MCF 10A (cell line): ENCODE results near the gene HDGFL2. TPM values are rescaled to one million over a fixed set of nuclear protein-coding genes. Genes with fewer than 3 reads are reported as not detected.

ENCODE experiments used
- BruUV-seq: library from RNA; stranded (reverse); fragments of 400-500 nt; replicated peaks from 2 replicates; lab custom pipeline; 2021; lab: Mats Ljungman, UMichigan
- CTCF ChIA-PET: fragments of 300-600 bp; sonication (Branson Sonifier 250); formaldehyde crosslinking; extraction: SDS; loops from one replicate; lab custom pipeline; 2021; ENCODE audit warnings: antibody characterized with exemption, inconsistent platforms; lab: Yijun Ruan, JAX
- POLR2A ChIA-PET: fragments of 300-600, 350-650 bp; sonication (Branson Sonifier 250); formaldehyde crosslinking; extraction: SDS; loops from one replicate; lab custom pipeline; 2020; ENCODE audit warnings: antibody characterized with exemption, inconsistent platforms; lab: Yijun Ruan, JAX
- DNase-seq: peaks from one replicate; pipeline ENCODE4 v3.0.0-alpha.2; 2018; ENCODE audit not compliant: unreplicated experiment
- H3K27ac Mint-ChIP-seq: one replicate; pipeline ENCODE4 v1.8.0; 2022; ENCODE audit warnings: mild to moderate bottlenecking, low read depth, mixed read lengths; ENCODE audit not compliant: unreplicated experiment
- H3K27me3 Mint-ChIP-seq: one replicate; pipeline ENCODE4 v1.8.0; 2022; ENCODE audit warnings: mixed read lengths; ENCODE audit not compliant: insufficient read depth, unreplicated experiment
- H3K36me3 Mint-ChIP-seq: one replicate; pipeline ENCODE4 v1.8.0; 2022; ENCODE audit warnings: mild to moderate bottlenecking, moderate library complexity, mixed read lengths; ENCODE audit not compliant: insufficient read depth, unreplicated experiment
- H3K4me1 Mint-ChIP-seq: one replicate; pipeline ENCODE4 v1.8.0; 2022; ENCODE audit warnings: mixed read lengths; ENCODE audit not compliant: insufficient read depth, unreplicated experiment
- H3K4me3 Mint-ChIP-seq: one replicate; pipeline ENCODE4 v1.8.0; 2022; ENCODE audit warnings: mild to moderate bottlenecking, moderate library complexity, mixed read lengths; ENCODE audit not compliant: unreplicated experiment
- H3K9me3 Mint-ChIP-seq: one replicate; pipeline ENCODE4 v1.8.0; 2022; ENCODE audit warnings: mixed read lengths; ENCODE audit not compliant: unreplicated experiment
- CTCF ChIP-seq: fragments of 200-600 bp; IDR thresholded peaks from one replicate; pipeline ENCODE4 v1.8.0; 2022; ENCODE audit warnings: antibody characterized with exemption, mild to moderate bottlenecking; ENCODE audit not compliant: unreplicated experiment
- intact Hi-C: fragments of 100-400 bp; cut with micrococcal nuclease; formaldehyde crosslinking; loops from 2 replicates; pipeline ENCODE4 v1.14.1; 2022
- total RNA-seq: library from RNA; stranded (reverse); gene quantifications from 2 replicates; pipeline ENCODE4 v1.2.3, GENCODE V29; 2022

Gene HDGFL2
- total RNA-seq, 1 experiment from 2014 or later, result 46.3 TPM

- Mint-ChIP-seq H3K4me3 (no peak overlapping the region), H3K9me3 (no peaks in the 10 kb centered on the region), H3K36me3 (peaks cover 10% of the 10 kb centered on the region), H3K27ac (no peak overlapping the region), H3K27me3 (no peaks in the 10 kb centered on the region), H3K4me1 (peaks cover 10% of the 10 kb centered on the region)
- CTCF ChIA-PET, result interaction anchor here (0.8 kb wide), 1 partner anchor 19 kb away, joined by 3 read pairs; no protein-coding TSS in a partner anchor
- no peak for DNase-seq
- no TSS peak for BruUV-seq
- POLR2A ChIA-PET, result interaction anchor here (0.6 to 0.8 kb wide), 2 partner anchors 74 to 466 kb away, joined by 3 to 4 read pairs; no protein-coding TSS in a partner anchor
- intact Hi-C loops, result no loop called here
- TF ChIP-seq CTCF, result no peak
Observed at GRCh38 chr19:4505570-4506448, 33.7 kb downstream of the HDGFL2 start.

GRCh38 chr19:4506449-4507149 lies 34.5 kb downstream of the HDGFL2 start:
- POLR2A ChIA-PET, result interaction anchor here (0.6 to 0.8 kb wide), 2 partner anchors 73 to 465 kb away, joined by 3 to 4 read pairs; no protein-coding TSS in a partner anchor
- no TSS peak for BruUV-seq

GRCh38 chr19:4507150-4507452 lies 35.0 kb downstream of the HDGFL2 start:
- no peak for TF ChIP-seq CTCF
- ChIA-PET POLR2A (interaction anchor here (0.8 kb wide), 1 partner anchor 464 kb away, joined by 4 read pairs; no protein-coding TSS in a partner anchor), CTCF (interaction anchor here (2.4 kb wide), 1 partner anchor 17 kb away, joined by 9 read pairs; no protein-coding TSS in a partner anchor)
- H3K27me3 Mint-ChIP-seq, result no peaks in the 10 kb centered on the region
- DNase-seq, result no peak
- BruUV-seq, result no TSS peak
- H3K36me3 Mint-ChIP-seq, result peaks cover 7% of the 10 kb centered on the region
- no peak overlapping the region for H3K4me3 Mint-ChIP-seq
- H3K9me3 Mint-ChIP-seq, result no peaks in the 10 kb centered on the region
- peaks cover 10% of the 10 kb centered on the region for H3K4me1 Mint-ChIP-seq
- intact Hi-C loops, result no loop called here
- H3K27ac Mint-ChIP-seq, result no peak overlapping the region

More at GRCh38 chr19:4506449-4507149, 34.5 kb downstream of the HDGFL2 start:
- peak; percentile 48 for DNase-seq
- no peaks in the 10 kb centered on the region for H3K9me3 Mint-ChIP-seq
- no peak overlapping the region for H3K27ac Mint-ChIP-seq
- CTCF ChIA-PET, result interaction anchor here (0.8 to 2.4 kb wide), 2 partner anchors 17 to 18 kb away, joined by 3 to 9 read pairs; no protein-coding TSS in a partner anchor
- no peak for TF ChIP-seq CTCF
- H3K4me3 Mint-ChIP-seq, result no peak overlapping the region
- peaks cover 7% of the 10 kb centered on the region for H3K36me3 Mint-ChIP-seq
- H3K4me1 Mint-ChIP-seq, result peaks cover 10% of the 10 kb centered on the region
- no peaks in the 10 kb centered on the region for H3K27me3 Mint-ChIP-seq
- intact Hi-C loops, result no loop called here

- intact Hi-C loops, result no loop called here
Observed at GRCh38 chr19:4507804-4508203, 35.7 kb downstream of the HDGFL2 start.

More at GRCh38 chr19:4507804-4508203, 35.7 kb downstream of the HDGFL2 start:
- DNase-seq, result no peak
- no peak overlapping the region for H3K27ac Mint-ChIP-seq
- ChIA-PET POLR2A (no interaction called here), CTCF (interaction anchor here (1.8 to 2.4 kb wide), 2 partner anchors 12 to 16 kb away, joined by 8 to 9 read pairs; no protein-coding TSS in a partner anchor)
- no TSS peak for BruUV-seq
- H3K9me3 Mint-ChIP-seq, result no peaks in the 10 kb centered on the region
- H3K4me1 Mint-ChIP-seq, result peaks cover 10% of the 10 kb centered on the region
- TF ChIP-seq CTCF, result no peak
- no peak overlapping the region for H3K4me3 Mint-ChIP-seq
- H3K27me3 Mint-ChIP-seq, result no peaks in the 10 kb centered on the region
- H3K36me3 Mint-ChIP-seq, result peaks cover 7% of the 10 kb centered on the region
